Loucy (cell line): ENCODE measurements around the gene TFEB.

Source experiments
- H2AFZ ChIP-seq: fragments of 200-600 bp; sonication (generic); 2 replicates; pipeline ENCODE4 v1.6.0; 2016; ENCODE audit warnings: antibody characterized with exemption, mild to moderate bottlenecking, low read length, moderate library complexity
- H3F3A ChIP-seq: fragments of 200-600 bp; 2 replicates; pipeline ENCODE4 v1.6.0; 2016; ENCODE audit warnings: antibody characterized with exemption, low read depth, mild to moderate bottlenecking
- H3K27me3 ChIP-seq: fragments of 200-600 bp; sonication (generic); 2 replicates; pipeline ENCODE4 v1.6.1; 2014; ENCODE audit warnings: low read length, mild to moderate bottlenecking; ENCODE audit not compliant: insufficient read depth, poor library complexity, severe bottlenecking
- H3K36me3 ChIP-seq: fragments of 200-600 bp; sonication (generic); 2 replicates; pipeline ENCODE4 v1.6.1; 2016; ENCODE audit warnings: low read length; ENCODE audit not compliant: insufficient read depth
- H3K4me1 ChIP-seq: fragments of 200-600 bp; sonication (generic); 2 replicates; pipeline ENCODE4 v1.5.1; 2014; ENCODE audit warnings: low read length, mild to moderate bottlenecking; ENCODE audit not compliant: insufficient read depth, poor library complexity, severe bottlenecking
- H3K4me2 ChIP-seq: fragments of 200-600 bp; sonication (generic); 2 replicates; pipeline ENCODE4 v1.6.0; 2014; ENCODE audit warnings: antibody characterized with exemption, low read length, low read depth, mild to moderate bottlenecking; ENCODE audit not compliant: poor library complexity, severe bottlenecking
- H3K4me3 ChIP-seq: fragments of 200-600 bp; sonication (generic); 2 replicates; pipeline ENCODE4 v1.5.1; 2014; ENCODE audit warnings: low read length, mild to moderate bottlenecking, mixed read lengths; ENCODE audit not compliant: poor library complexity, severe bottlenecking
- H3K79me2 ChIP-seq: fragments of 200-600 bp; sonication (generic); 2 replicates; pipeline ENCODE4 v1.6.1; 2014; ENCODE audit warnings: low read length; ENCODE audit not compliant: insufficient read depth
- H3K9ac ChIP-seq: fragments of 200-600 bp; sonication (generic); 2 replicates; pipeline ENCODE4 v1.6.0; 2014; ENCODE audit warnings: mild to moderate bottlenecking, low read depth, low read length, moderate library complexity; ENCODE audit not compliant: poor library complexity, severe bottlenecking
- H3K9me2 ChIP-seq: fragments of 200-600 bp; sonication (generic); replicated peaks from 2 replicates; pipeline ENCODE4 v1.6.1; 2016; ENCODE audit warnings: low read depth, low read length, mixed read lengths
- H3K9me3 ChIP-seq: fragments of 200-600 bp; sonication (generic); 2 replicates; pipeline ENCODE4 v1.6.1; 2014; ENCODE audit warnings: mild to moderate bottlenecking, antibody characterized with exemption, low read length, low read depth; ENCODE audit not compliant: insufficient read depth
- H4K20me1 ChIP-seq: fragments of 200-600 bp; sonication (generic); 2 replicates; pipeline ENCODE4 v1.6.0; 2014; ENCODE audit warnings: antibody characterized with exemption, low read length, mild to moderate bottlenecking; ENCODE audit not compliant: insufficient read depth, poor library complexity, severe bottlenecking
- EZH2phosphoT487 ChIP-seq: fragments of 200-600 bp; IDR thresholded peaks from 2 replicates; pipeline ENCODE4 v1.6.1; 2018; ENCODE audit warnings: antibody characterized with exemption, mild to moderate bottlenecking, moderate library complexity, borderline replicate concordance
- TF ChIP-seq, protein P1 (sequence below): fragments of 200-600 bp; sonication (generic); conservative IDR thresholded peaks from 2 replicates; pipeline ENCODE4 v1.5.1; 2014; ENCODE audit warnings: mild to moderate bottlenecking, antibody characterized with exemption, low read length

Gene TFEB

DNA sequence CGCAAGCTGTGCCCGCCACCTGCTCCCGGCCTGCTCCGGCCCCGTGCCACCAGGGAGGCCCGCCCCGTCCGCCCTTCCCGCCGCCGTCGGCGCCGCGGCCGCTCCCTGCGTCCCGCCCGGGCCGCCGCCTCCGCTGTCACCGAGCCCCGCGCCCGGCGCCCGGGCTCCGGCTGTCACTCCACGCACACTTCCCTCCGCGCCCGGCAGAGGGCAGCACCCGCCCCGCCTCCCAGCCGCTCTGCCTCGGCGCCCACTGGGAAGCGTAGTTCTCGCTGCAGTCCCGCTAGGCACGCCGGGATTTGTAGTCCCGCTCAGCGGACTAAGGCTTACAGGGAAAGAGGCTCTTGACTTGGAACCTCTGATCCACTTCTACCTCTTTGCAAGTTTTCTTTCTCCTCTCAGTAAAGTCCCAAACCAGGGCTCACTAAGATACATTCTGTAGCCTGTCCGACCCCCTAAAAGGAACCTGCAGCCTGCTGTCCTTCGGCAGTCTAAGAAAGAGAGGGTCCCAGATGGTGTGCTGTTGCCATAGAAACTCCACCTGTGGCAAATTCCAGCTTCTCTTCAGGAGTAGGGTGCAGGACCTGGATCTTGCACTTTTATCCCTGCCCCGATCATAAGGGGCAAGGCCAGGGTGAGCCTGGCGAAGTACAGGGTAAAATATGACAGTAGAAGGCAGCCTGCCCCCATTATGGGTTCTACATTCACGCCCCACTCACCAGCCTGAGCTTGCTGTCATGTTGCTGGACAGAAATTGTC is at the start of gene TFEB:
Gene TFEB (minus strand): TSS at position 182 of the 759 bp plus-strand sequence. CDS start 44,395 bp downstream, outside the sequence.
- Histone ChIP-seq H3K27me3 (no peaks in the 10 kb centered on the region), H3K4me3 (peak within 1 kb of the TSS; percentile 72), H3K9me3 (no peaks in the 10 kb centered on the region), H4K20me1 (no peaks in the 10 kb centered on the region), H2AFZ (peak within 1 kb of the TSS; percentile 88), H3K4me2 (peak within 1 kb of the TSS; percentile 75), H3K9ac (peak within 1 kb of the TSS; percentile 63), H3K4me1 (peaks cover 38% of the 10 kb centered on the region), H3F3A (no peaks in the 10 kb centered on the region), H3K9me2 (no peaks in the 10 kb centered on the region), H3K36me3 (no peaks in the 10 kb centered on the region), H3K79me2 (peaks cover 8% of the 10 kb centered on the region; the same call in 1 of the 2 replicates)
- TF ChIP-seq EZH2phosphoT487: no peak
- TF ChIP-seq, protein P1, sequence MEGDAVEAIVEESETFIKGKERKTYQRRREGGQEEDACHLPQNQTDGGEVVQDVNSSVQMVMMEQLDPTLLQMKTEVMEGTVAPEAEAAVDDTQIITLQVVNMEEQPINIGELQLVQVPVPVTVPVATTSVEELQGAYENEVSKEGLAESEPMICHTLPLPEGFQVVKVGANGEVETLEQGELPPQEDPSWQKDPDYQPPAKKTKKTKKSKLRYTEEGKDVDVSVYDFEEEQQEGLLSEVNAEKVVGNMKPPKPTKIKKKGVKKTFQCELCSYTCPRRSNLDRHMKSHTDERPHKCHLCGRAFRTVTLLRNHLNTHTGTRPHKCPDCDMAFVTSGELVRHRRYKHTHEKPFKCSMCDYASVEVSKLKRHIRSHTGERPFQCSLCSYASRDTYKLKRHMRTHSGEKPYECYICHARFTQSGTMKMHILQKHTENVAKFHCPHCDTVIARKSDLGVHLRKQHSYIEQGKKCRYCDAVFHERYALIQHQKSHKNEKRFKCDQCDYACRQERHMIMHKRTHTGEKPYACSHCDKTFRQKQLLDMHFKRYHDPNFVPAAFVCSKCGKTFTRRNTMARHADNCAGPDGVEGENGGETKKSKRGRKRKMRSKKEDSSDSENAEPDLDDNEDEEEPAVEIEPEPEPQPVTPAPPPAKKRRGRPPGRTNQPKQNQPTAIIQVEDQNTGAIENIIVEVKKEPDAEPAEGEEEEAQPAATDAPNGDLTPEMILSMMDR: peak; percentile 64

DNA sequence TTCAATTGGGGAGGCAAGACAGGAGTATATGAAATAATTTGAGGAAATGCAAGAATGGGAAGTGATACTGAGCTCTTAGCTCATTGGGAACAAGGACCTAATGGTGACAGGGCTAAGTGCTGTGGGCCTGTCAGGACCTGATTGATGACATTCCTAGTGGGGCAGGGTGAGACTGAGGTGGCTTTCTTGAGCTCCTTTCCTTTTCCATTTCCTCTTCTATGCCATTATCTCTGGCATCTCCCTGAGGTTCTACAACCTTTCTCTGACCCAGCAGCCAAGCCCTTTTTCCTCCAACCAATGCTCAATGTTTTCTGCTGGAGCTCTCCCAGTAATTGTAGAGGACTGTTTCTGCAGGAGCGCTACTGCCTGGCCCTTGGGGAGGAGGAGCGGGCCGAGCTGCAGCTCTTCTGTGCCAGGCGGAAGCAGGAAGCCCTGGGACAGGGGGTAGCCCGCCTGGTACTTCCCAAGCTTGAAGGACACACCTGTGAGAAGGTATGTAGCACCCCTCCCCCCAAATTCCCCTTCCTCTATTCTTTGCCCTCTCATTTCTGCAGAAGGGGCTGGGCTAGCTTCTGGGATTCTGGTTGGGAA is 49.3 kb upstream of the TFEB start:
- no peak overlapping the region for H2AFZ ChIP-seq
- peaks cover 4% of the 10 kb centered on the region; the same call in 1 of the 2 replicates for H3K36me3 ChIP-seq
- no peak overlapping the region for H3K9ac ChIP-seq
- H3K9me2 ChIP-seq: no peaks in the 10 kb centered on the region
- peaks cover 35% of the 10 kb centered on the region for H3K79me2 ChIP-seq
- H3F3A ChIP-seq: no peaks in the 10 kb centered on the region
- H3K27me3 ChIP-seq: no peaks in the 10 kb centered on the region
- no peaks in the 10 kb centered on the region for H3K9me3 ChIP-seq
- H4K20me1 ChIP-seq: peaks cover 19% of the 10 kb centered on the region
- H3K4me2 ChIP-seq: no peak overlapping the region
- TF ChIP-seq EZH2phosphoT487: no peak
- TF ChIP-seq, protein P1: no peak
- no peak overlapping the region for H3K4me3 ChIP-seq
- peaks cover 30% of the 10 kb centered on the region for H3K4me1 ChIP-seq

DNA sequence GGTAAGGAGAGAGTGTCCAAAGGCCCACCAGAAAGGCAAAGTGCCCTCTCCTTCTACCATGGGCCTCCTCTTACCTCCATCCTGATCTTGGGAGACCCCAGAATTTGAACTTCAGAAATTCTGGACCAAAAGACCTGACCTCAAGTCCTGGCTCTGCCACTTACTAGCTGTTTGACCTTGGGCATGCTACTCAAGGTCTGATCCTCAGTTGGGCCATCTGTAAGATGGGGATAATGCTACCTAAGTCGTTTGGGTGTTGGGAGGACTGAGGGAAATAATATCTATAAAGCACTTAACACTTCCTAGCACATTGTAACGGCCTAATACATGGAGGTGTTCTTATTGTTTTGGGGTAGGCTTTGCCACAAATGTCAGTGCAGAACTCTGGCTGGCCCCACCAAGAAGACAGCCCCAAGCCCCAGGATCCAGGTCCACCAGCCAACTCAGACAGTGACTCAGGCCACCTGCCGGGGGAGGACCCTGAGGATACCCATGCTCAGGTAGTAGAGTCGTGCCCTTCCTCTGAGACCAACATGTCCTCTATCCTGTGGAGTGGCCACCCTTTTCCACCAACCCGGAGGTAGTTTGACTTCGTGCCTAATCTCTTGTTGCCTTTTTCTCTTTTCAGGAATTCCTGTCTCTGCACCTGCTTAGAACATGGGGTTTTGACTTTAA is 47.8 kb upstream of the TFEB start:
- Histone ChIP-seq H3K4me2 (no peak overlapping the region), H3K4me1 (peaks cover 31% of the 10 kb centered on the region), H3K36me3 (no peaks in the 10 kb centered on the region), H2AFZ (no peak overlapping the region), H3K9ac (no peak overlapping the region), H3K9me3 (no peaks in the 10 kb centered on the region), H3F3A (no peaks in the 10 kb centered on the region), H3K9me2 (no peaks in the 10 kb centered on the region), H3K79me2 (peaks cover 30% of the 10 kb centered on the region), H4K20me1 (peaks cover 17% of the 10 kb centered on the region), H3K27me3 (no peaks in the 10 kb centered on the region), H3K4me3 (no peak overlapping the region)
- no peak for TF ChIP-seq EZH2phosphoT487
- TF ChIP-seq, protein P1: no peak
